Measurements from ENCODE around the gene RRM1. TPM values are rescaled to one million over a fixed set of nuclear protein-coding genes. Genes with fewer than 3 reads are reported as not detected.

The RRM1 gene
- total RNA-seq, 3 donors from 2014 or later (not counting 1 experiment from before 2014, with no cell fraction given), result 17.0 to 37.6 (median 24.4) TPM

GRCh38 chr11:4064278-4064955, 30.2 kb upstream of the RRM1 start:
- ATAC-seq (no peak), DNase-seq (no peak)
- H3K4me1 ChIP-seq (ENCODE audit: control insufficient read depth, insufficient read depth, low read length), result peaks cover 17% of the 10 kb centered on the region
- no peaks in the 10 kb centered on the region for H3K9me3 ChIP-seq (ENCODE audit: control insufficient read depth, insufficient read depth, low read length)
- Mint-ChIP-seq H3K4me1 (peaks cover 54 to 56% of the 10 kb centered on the region in 2 donors), H3K36me3 (no peaks in the 10 kb centered on the region), H3K27ac (peak overlapping the region; percentile 13 to 47), H3K4me3 (no peak overlapping the region), H3K27me3 (ENCODE audit: low read depth in 2 of 2) (no peaks in the 10 kb centered on the region), H3K9me3 (no peaks in the 10 kb centered on the region)
- TF ChIP-seq, protein P1, sequence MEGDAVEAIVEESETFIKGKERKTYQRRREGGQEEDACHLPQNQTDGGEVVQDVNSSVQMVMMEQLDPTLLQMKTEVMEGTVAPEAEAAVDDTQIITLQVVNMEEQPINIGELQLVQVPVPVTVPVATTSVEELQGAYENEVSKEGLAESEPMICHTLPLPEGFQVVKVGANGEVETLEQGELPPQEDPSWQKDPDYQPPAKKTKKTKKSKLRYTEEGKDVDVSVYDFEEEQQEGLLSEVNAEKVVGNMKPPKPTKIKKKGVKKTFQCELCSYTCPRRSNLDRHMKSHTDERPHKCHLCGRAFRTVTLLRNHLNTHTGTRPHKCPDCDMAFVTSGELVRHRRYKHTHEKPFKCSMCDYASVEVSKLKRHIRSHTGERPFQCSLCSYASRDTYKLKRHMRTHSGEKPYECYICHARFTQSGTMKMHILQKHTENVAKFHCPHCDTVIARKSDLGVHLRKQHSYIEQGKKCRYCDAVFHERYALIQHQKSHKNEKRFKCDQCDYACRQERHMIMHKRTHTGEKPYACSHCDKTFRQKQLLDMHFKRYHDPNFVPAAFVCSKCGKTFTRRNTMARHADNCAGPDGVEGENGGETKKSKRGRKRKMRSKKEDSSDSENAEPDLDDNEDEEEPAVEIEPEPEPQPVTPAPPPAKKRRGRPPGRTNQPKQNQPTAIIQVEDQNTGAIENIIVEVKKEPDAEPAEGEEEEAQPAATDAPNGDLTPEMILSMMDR (IDR thresholded peaks at IDR 0.05), result no peak
- no peak overlapping the region for H3K4me3 ChIP-seq (ENCODE audit: low read length)
- H3K27ac ChIP-seq (ENCODE audit: low read length), result no peak overlapping the region
- no peaks in the 10 kb centered on the region for H3K27me3 ChIP-seq (ENCODE audit: control insufficient read depth, insufficient read depth, low read length)
- peaks cover 25% of the 10 kb centered on the region for H3K36me3 ChIP-seq (ENCODE audit: control insufficient read depth, insufficient read depth, low read length)
- intact Hi-C loops (cut with micrococcal nuclease), result no loop called here
- no CpG with 5 or more reads among the region's 1 CpG for WGBS (ENCODE audit: insufficient coverage)

DNA sequence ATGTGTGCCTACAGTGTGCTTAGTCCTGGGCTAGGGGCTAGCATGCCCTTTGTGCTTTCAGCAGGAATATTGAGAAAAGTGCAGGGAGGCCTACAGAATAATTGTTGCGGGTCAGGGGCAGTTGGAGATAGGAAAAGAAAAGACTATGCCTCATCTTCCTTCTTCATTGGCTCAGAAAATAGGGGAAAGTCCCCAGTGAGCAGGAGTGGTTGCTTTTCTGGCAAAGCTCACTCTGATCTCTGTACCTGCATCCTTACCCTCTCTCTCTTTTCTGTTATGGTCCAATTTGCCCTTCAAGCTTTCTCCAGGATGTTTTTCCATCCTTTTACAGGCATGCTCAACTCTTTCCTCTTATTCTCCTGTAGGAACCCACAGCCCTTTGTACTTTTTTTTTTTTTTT, 29.5 kb upstream of the RRM1 start:
- no peak overlapping the region for H3K4me3 Mint-ChIP-seq
- peaks cover 18% of the 10 kb centered on the region for H3K36me3 ChIP-seq (ENCODE audit: control insufficient read depth, insufficient read depth, low read length)
- H3K4me1 Mint-ChIP-seq, result peaks cover 59 to 61% of the 10 kb centered on the region in 2 donors
- H3K4me3 ChIP-seq (ENCODE audit: low read length), result no peak overlapping the region
- 89% methylated on average over 1 of the region's 1 CpG for WGBS (ENCODE audit: insufficient coverage)
- H3K9me3 ChIP-seq (ENCODE audit: control insufficient read depth, insufficient read depth, low read length), result no peaks in the 10 kb centered on the region
- H3K27me3 Mint-ChIP-seq (ENCODE audit: low read depth in 2 of 2), result no peaks in the 10 kb centered on the region
- peaks cover 17% of the 10 kb centered on the region for H3K4me1 ChIP-seq (ENCODE audit: control insufficient read depth, insufficient read depth, low read length)
- no peaks in the 10 kb centered on the region for H3K9me3 Mint-ChIP-seq
- H3K27ac Mint-ChIP-seq, result peak overlapping the region; percentile 13 to 72
- intact Hi-C loops (cut with micrococcal nuclease), result no loop called here
- peak in 1 of 2 donors; percentile 53 for DNase-seq
- no peaks in the 10 kb centered on the region for H3K27me3 ChIP-seq (ENCODE audit: control insufficient read depth, insufficient read depth, low read length)
- TF ChIP-seq, protein P1 (IDR thresholded peaks at IDR 0.05), result no peak
- H3K27ac ChIP-seq (ENCODE audit: low read length), result no peak overlapping the region
- no peaks in the 10 kb centered on the region for H3K36me3 Mint-ChIP-seq
- ATAC-seq, result no peak

- Mint-ChIP-seq H3K9me3 (no peaks in the 10 kb centered on the region), H3K27me3 (ENCODE audit: low read depth in 2 of 2) (no peaks in the 10 kb centered on the region), H3K36me3 (no peaks in the 10 kb centered on the region), H3K4me1 (peaks cover 65 to 68% of the 10 kb centered on the region in 2 donors), H3K27ac (peak overlapping the region; percentile 13 to 72), H3K4me3 (peak overlapping the region; percentile 26)
- no peak overlapping the region for H3K27ac ChIP-seq (ENCODE audit: low read length)
- WGBS (ENCODE audit: insufficient coverage), result 100% methylated on average over 1 of the region's 2 CpGs
- ATAC-seq, result no peak
- no peak for DNase-seq
- peaks cover 17% of the 10 kb centered on the region for H3K4me1 ChIP-seq (ENCODE audit: control insufficient read depth, insufficient read depth, low read length)
- no peaks in the 10 kb centered on the region for H3K27me3 ChIP-seq (ENCODE audit: control insufficient read depth, insufficient read depth, low read length)
- H3K4me3 ChIP-seq (ENCODE audit: low read length), result no peak overlapping the region
- peaks cover 17% of the 10 kb centered on the region for H3K36me3 ChIP-seq (ENCODE audit: control insufficient read depth, insufficient read depth, low read length)
- TF ChIP-seq, protein P1 (IDR thresholded peaks at IDR 0.05), result no peak
- intact Hi-C loops (cut with micrococcal nuclease), result no loop called here
- H3K9me3 ChIP-seq (ENCODE audit: control insufficient read depth, insufficient read depth, low read length), result no peaks in the 10 kb centered on the region
These were observed 28.8 kb upstream of the RRM1 start for GRCh38 chr11:4065601-4066377.
